ENCODE measurements around the gene ORC6. TPM values are rescaled to one million over a fixed set of nuclear protein-coding genes. Genes with fewer than 3 reads are reported as not detected.

Gene ORC6
- total RNA-seq, 1 donor from 2014 or later: 30.1 TPM

- TF ChIP-seq CTCF (IDR thresholded peaks at IDR 0.05; ENCODE audit: partially characterized antibody, unreplicated experiment): no peak
- H3K4me1 Mint-ChIP-seq (ENCODE audit: low read depth, unreplicated experiment): no peaks in the 10 kb centered on the region
- H3K27ac Mint-ChIP-seq (ENCODE audit: unreplicated experiment): no peak overlapping the region
- DNase-seq: no peak
- H3K27me3 Mint-ChIP-seq (ENCODE audit: unreplicated experiment): peaks cover 4% of the 10 kb centered on the region
- H3K4me3 Mint-ChIP-seq (ENCODE audit: unreplicated experiment): no peak overlapping the region
- no peaks in the 10 kb centered on the region for H3K9me3 Mint-ChIP-seq (ENCODE audit: unreplicated experiment)
- no peaks in the 10 kb centered on the region for H3K36me3 Mint-ChIP-seq (ENCODE audit: unreplicated experiment)
Measured at GRCh38 chr16:46721885-46722284, 32.4 kb downstream of the ORC6 start.

DNA sequence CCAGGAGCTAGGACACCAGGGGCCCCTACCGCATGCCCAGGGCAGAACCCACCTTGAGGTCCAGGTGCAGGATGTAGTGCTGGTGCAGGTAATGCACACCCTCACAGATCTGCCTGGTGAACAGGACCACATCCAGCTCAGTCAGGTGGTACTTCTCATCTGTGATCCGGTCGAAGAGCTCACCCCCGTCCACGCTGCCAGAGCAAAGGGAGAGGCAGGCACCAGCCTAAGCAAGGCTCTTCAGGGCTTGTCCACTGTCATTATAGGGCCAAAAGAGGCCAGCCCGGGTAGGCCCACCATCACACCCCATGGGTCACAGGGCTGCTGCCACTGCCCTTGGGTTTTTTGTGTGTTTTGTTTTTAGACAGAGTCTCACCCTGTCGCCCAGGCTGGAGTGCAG, 37.7 kb downstream of the ORC6 start:
- Mint-ChIP-seq H3K4me1 (ENCODE audit: low read depth, unreplicated experiment) (no peaks in the 10 kb centered on the region), H3K9me3 (ENCODE audit: unreplicated experiment) (peaks cover 1% of the 10 kb centered on the region), H3K27me3 (ENCODE audit: unreplicated experiment) (peaks cover 3% of the 10 kb centered on the region), H3K27ac (ENCODE audit: unreplicated experiment) (no peak overlapping the region), H3K4me3 (ENCODE audit: unreplicated experiment) (no peak overlapping the region), H3K36me3 (ENCODE audit: unreplicated experiment) (no peaks in the 10 kb centered on the region)
- no peak for DNase-seq
- no peak for TF ChIP-seq CTCF (IDR thresholded peaks at IDR 0.05; ENCODE audit: partially characterized antibody, unreplicated experiment)

DNA sequence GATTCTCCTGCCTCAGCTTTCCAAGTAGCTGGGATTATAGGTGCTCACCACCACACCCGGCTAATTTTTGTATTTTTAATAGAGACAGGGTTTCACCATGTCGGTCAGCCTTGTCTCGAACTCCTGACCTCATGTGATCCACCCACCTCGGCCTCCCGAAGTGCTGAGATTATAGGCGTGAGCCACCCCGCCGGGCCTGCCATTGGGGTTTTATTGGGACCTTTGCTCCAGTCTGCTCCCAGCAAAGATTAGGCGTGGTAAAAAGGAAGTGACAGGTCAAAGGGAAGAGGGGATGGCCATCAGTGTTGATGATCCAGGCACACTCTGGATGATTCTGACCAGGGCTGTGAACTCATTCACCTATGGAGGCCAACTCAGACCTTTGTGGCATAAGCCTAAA, 38.2 kb downstream of the ORC6 start:
- TF ChIP-seq CTCF (IDR thresholded peaks at IDR 0.05; ENCODE audit: partially characterized antibody, unreplicated experiment): no peak
- Mint-ChIP-seq H3K36me3 (ENCODE audit: unreplicated experiment) (no peaks in the 10 kb centered on the region), H3K9me3 (ENCODE audit: unreplicated experiment) (peaks cover 1% of the 10 kb centered on the region), H3K27ac (ENCODE audit: unreplicated experiment) (no peak overlapping the region), H3K4me1 (ENCODE audit: low read depth, unreplicated experiment) (no peaks in the 10 kb centered on the region), H3K27me3 (ENCODE audit: unreplicated experiment) (peaks cover 3% of the 10 kb centered on the region), H3K4me3 (ENCODE audit: unreplicated experiment) (no peak overlapping the region)
- no peak for DNase-seq

DNA sequence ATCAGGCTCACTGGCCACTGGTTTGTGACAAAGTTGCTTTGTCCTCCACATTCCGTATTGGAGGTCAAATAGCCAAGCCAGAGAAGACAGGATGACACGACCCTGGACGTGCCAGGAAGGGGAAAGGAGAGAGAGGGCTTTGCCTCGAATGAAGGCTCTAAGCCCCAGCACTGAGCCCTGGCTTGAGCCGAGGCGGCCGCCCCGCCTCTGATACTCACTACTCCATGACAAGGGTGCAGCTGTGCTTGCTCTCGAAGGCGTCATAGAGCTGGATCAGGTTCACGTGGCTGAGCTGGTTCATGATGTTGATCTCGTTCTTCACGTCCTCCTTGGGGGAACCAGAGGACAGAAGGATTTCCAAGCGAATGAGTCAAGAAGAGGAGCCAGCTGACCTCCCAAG, 39.3 kb downstream of the ORC6 start:
- TF ChIP-seq CTCF (IDR thresholded peaks at IDR 0.05; ENCODE audit: partially characterized antibody, unreplicated experiment): no peak
- H3K4me1 Mint-ChIP-seq (ENCODE audit: low read depth, unreplicated experiment): no peaks in the 10 kb centered on the region
- peaks cover 1% of the 10 kb centered on the region for H3K9me3 Mint-ChIP-seq (ENCODE audit: unreplicated experiment)
- DNase-seq: no peak
- peaks cover 3% of the 10 kb centered on the region for H3K27me3 Mint-ChIP-seq (ENCODE audit: unreplicated experiment)
- H3K36me3 Mint-ChIP-seq (ENCODE audit: unreplicated experiment): no peaks in the 10 kb centered on the region
- no peak overlapping the region for H3K27ac Mint-ChIP-seq (ENCODE audit: unreplicated experiment)
- no peak overlapping the region for H3K4me3 Mint-ChIP-seq (ENCODE audit: unreplicated experiment)

DNA sequence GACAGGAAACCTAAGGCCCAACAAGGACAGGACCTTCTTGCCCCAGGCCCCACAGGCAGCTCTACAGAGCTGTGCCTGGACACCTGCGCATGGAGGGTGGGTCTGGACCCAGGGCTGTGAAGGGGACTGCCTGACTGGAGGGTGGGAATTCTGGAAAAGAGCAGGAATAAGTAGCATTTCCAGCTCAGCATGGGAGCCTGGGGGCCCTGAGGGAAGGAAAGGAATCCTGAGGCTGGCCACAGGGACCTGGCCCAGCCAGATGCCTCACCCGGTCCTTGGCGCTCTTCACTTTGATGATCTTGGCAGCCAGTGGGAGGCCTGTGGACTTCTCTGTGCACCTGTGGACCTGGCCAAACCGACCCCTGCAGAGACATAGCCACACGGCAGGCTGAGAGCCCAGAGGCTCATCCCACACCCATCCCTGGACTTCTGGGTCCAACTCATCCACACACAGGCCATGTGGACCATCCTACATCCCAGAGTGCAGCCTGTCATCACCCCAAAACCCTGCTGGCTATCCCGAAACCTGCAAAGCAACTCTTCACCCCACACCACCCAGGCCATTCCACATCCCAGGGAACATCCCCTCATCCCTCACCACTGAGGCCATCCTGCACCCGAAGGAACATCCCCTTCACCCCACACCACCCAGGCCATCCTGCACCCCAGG, 40.0 kb downstream of the ORC6 start:
- H3K36me3 Mint-ChIP-seq (ENCODE audit: unreplicated experiment): no peaks in the 10 kb centered on the region
- no peak overlapping the region for H3K27ac Mint-ChIP-seq (ENCODE audit: unreplicated experiment)
- peaks cover 1% of the 10 kb centered on the region for H3K9me3 Mint-ChIP-seq (ENCODE audit: unreplicated experiment)
- no peak for DNase-seq
- TF ChIP-seq CTCF (IDR thresholded peaks at IDR 0.05; ENCODE audit: partially characterized antibody, unreplicated experiment): no peak
- H3K4me3 Mint-ChIP-seq (ENCODE audit: unreplicated experiment): no peak overlapping the region
- peaks cover 3% of the 10 kb centered on the region for H3K27me3 Mint-ChIP-seq (ENCODE audit: unreplicated experiment)
- H3K4me1 Mint-ChIP-seq (ENCODE audit: low read depth, unreplicated experiment): no peaks in the 10 kb centered on the region
